ENCODE data around the gene BNIP1.
A peak's percentile ranks its signal among the peaks of the same experiment; 100 is the strongest.
"Not testable (repeated sequence)": the region's sequence is repeated elsewhere in the genome, so short reads cannot be mapped to it uniquely, and the experiment has no call there.

The BNIP1 gene

DNA sequence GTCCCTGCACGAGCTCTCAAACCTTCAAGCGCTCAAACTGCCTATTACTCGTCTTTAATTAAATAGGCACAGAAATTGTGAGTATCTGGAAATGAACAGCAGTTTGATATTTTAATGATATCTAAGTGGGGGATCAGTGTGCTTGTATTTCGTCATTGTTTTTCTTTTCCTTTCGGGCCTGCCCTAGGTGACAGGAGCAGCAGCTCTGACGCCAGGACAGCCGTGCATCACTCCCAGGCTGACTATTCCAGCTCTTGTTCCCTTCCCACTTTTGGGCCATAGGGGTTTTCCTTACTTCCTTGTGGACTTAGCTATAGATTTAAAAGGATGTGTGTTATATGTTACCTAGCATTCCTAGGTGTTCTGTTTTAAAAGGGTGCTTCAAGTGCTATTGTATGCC, 9.5 kb downstream of the BNIP1 start:
- Histone ChIP-seq H4K8ac (ENCODE audit: low read depth, low read length) (no peak overlapping the region), H2BK5ac (ENCODE audit: low read length) (no peak overlapping the region), H2AK5ac (ENCODE audit: low read depth, low read length) (no peak overlapping the region), H3K14ac (ENCODE audit: low read length) (no peak overlapping the region), H3K4me3 (ENCODE audit: low read length in 2 of 2) (no peak overlapping the region), H4K91ac (ENCODE audit: low read depth, low read length, poor library complexity) (no peak overlapping the region), H2BK120ac (ENCODE audit: low read depth, low read length) (no peak overlapping the region), H3K27ac (replicated peaks; ENCODE audit: low read length) (no peak overlapping the region), H3K18ac (ENCODE audit: low read length) (no peak overlapping the region), H3K27me3 (ENCODE audit: control insufficient read depth in 3 of 3, insufficient read depth in 3 of 3, low read depth in 1 of 3, low read length in 3 of 3) (no peaks in the 10 kb centered on the region), H3K9me3 (replicated peaks in 1 of 2; ENCODE audit: control insufficient read depth in 2 of 2, insufficient read depth in 1 of 2, low read depth in 1 of 2, low read length in 2 of 2) (no peaks in the 10 kb centered on the region), H3K4me2 (ENCODE audit: insufficient read depth, low read length, poor library complexity, severe bottlenecking) (no peak overlapping the region), H3K4me1 (ENCODE audit: control insufficient read depth in 2 of 2, insufficient read depth in 1 of 2, low read depth in 1 of 2, low read length in 2 of 2) (no peaks in the 10 kb centered on the region), H3K4ac (ENCODE audit: low read length) (no peak overlapping the region), H3K9ac (ENCODE audit: low read depth, low read length, poor library complexity) (no peak overlapping the region), H3K79me1 (ENCODE audit: low read depth, low read length) (no peaks in the 10 kb centered on the region), H3K36me3 (replicated peaks in 1 of 2; ENCODE audit: control insufficient read depth in 2 of 2, insufficient read depth in 2 of 2, low read length in 2 of 2) (peaks cover 3 to 54% of the 10 kb centered on the region in 2 donors), H2BK15ac (ENCODE audit: low read length) (no peak overlapping the region), H3K23ac (ENCODE audit: low read depth, low read length, poor library complexity) (no peak overlapping the region), H2AFZ (ENCODE audit: low read length) (no peak overlapping the region), H2BK12ac (ENCODE audit: low read length) (no peak overlapping the region)
- no peak for DNase-seq (ENCODE audit: low spot score)
- WGBS, 2 donors (ENCODE audit: extremely low coverage in 2 of 2, insufficient read length in 2 of 2, insufficient replicate concordance in 1 of 2) = no CpG with 5 or more reads among the region's 7 CpGs

DNA sequence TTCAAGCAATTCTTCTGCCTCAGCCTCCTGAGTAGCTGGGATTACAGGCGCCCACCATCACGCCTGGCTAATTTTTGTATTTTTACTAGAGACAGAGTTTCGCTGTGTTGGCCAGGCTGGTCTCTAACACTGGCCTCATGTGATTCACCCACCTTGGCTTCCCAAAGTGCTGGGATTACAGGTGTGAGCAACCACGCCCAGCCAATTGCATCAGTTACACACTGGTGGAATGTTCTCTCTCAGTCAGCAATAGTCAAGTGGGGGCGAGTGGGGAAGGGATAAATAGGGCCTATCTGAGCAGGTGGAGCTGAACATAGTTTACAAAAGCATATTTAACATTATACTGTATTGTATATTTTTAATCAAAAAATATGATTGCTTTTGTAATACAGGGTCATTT, 10.3 kb downstream of the BNIP1 start:
- H3K79me1 ChIP-seq (ENCODE audit: low read depth, low read length); H3K23ac ChIP-seq (ENCODE audit: low read depth, low read length, poor library complexity); H2BK15ac ChIP-seq (ENCODE audit: low read length); H3K9ac ChIP-seq (ENCODE audit: low read depth, low read length, poor library complexity); H2BK12ac ChIP-seq (ENCODE audit: low read length); H3K4ac ChIP-seq (ENCODE audit: low read length); DNase-seq (ENCODE audit: low spot score); H3K14ac ChIP-seq (ENCODE audit: low read length); H2BK120ac ChIP-seq (ENCODE audit: low read depth, low read length); H3K27ac ChIP-seq (replicated peaks; ENCODE audit: low read length); H4K91ac ChIP-seq (ENCODE audit: low read depth, low read length, poor library complexity); H2AFZ ChIP-seq (ENCODE audit: low read length); H3K4me1 ChIP-seq (ENCODE audit: control insufficient read depth in 2 of 2, insufficient read depth in 1 of 2, low read depth in 1 of 2, low read length in 2 of 2); H3K4me3 ChIP-seq (ENCODE audit: low read length in 2 of 2); H2AK5ac ChIP-seq (ENCODE audit: low read depth, low read length); H3K27me3 ChIP-seq (ENCODE audit: control insufficient read depth in 3 of 3, insufficient read depth in 3 of 3, low read depth in 1 of 3, low read length in 3 of 3); H3K18ac ChIP-seq (ENCODE audit: low read length); H3K4me2 ChIP-seq (ENCODE audit: insufficient read depth, low read length, poor library complexity, severe bottlenecking); H2BK5ac ChIP-seq (ENCODE audit: low read length); H3K9me3 ChIP-seq (replicated peaks in 1 of 2; ENCODE audit: control insufficient read depth in 2 of 2, insufficient read depth in 1 of 2, low read depth in 1 of 2, low read length in 2 of 2); H4K8ac ChIP-seq (ENCODE audit: low read depth, low read length): not testable (repeated sequence)
- no CpG with 5 or more reads among the region's 5 CpGs for WGBS, 2 donors (ENCODE audit: extremely low coverage in 2 of 2, insufficient read length in 2 of 2, insufficient replicate concordance in 1 of 2)
- peaks cover 3 to 51% of the 10 kb centered on the region in 2 donors for H3K36me3 ChIP-seq (replicated peaks in 1 of 2; ENCODE audit: control insufficient read depth in 2 of 2, insufficient read depth in 2 of 2, low read length in 2 of 2)

DNA sequence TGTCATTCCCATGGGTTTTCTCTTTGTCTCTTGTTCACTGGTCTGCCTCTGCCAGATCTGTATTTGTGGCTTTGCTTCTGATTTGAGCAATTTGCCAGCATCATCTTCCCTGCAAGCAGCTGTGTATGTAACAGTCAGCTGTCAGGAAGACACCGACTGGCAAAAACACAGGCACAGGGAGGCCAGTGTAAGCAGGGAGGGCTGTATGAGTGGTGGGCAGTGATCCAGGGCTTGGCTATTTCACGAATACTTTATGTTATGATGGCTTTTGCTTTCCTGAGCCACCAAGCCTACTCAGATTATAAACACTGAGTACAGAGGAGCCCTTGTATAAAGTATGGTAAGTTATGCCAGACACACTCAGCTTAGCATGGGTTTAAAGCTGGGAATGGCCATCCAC, 11.6 kb downstream of the BNIP1 start:
- H3K4me3 ChIP-seq (ENCODE audit: low read length in 2 of 2) = no peak overlapping the region
- H2BK120ac ChIP-seq (ENCODE audit: low read depth, low read length) = no peak overlapping the region
- no peak overlapping the region for H4K91ac ChIP-seq (ENCODE audit: low read depth, low read length, poor library complexity)
- H3K4ac ChIP-seq (ENCODE audit: low read length) = no peak overlapping the region
- no peaks in the 10 kb centered on the region for H3K9me3 ChIP-seq (replicated peaks in 1 of 2; ENCODE audit: control insufficient read depth in 2 of 2, insufficient read depth in 1 of 2, low read depth in 1 of 2, low read length in 2 of 2)
- H3K4me1 ChIP-seq (ENCODE audit: control insufficient read depth in 2 of 2, insufficient read depth in 1 of 2, low read depth in 1 of 2, low read length in 2 of 2) = no peaks in the 10 kb centered on the region
- H3K18ac ChIP-seq (ENCODE audit: low read length) = no peak overlapping the region
- no peak overlapping the region for H2AFZ ChIP-seq (ENCODE audit: low read length)
- H2BK5ac ChIP-seq (ENCODE audit: low read length) = no peak overlapping the region
- H3K27ac ChIP-seq (replicated peaks; ENCODE audit: low read length) = no peak overlapping the region
- H2BK12ac ChIP-seq (ENCODE audit: low read length) = no peak overlapping the region
- H3K27me3 ChIP-seq (ENCODE audit: control insufficient read depth in 3 of 3, insufficient read depth in 3 of 3, low read depth in 1 of 3, low read length in 3 of 3) = no peaks in the 10 kb centered on the region
- no peak overlapping the region for H3K14ac ChIP-seq (ENCODE audit: low read length)
- no peak overlapping the region for H3K23ac ChIP-seq (ENCODE audit: low read depth, low read length, poor library complexity)
- no peak for DNase-seq (ENCODE audit: low spot score)
- no CpG with 5 or more reads among the region's 2 CpGs for WGBS, 2 donors (ENCODE audit: extremely low coverage in 2 of 2, insufficient read length in 2 of 2, insufficient replicate concordance in 1 of 2)
- no peak overlapping the region for H2BK15ac ChIP-seq (ENCODE audit: low read length)
- H3K9ac ChIP-seq (ENCODE audit: low read depth, low read length, poor library complexity) = no peak overlapping the region
- H3K4me2 ChIP-seq (ENCODE audit: insufficient read depth, low read length, poor library complexity, severe bottlenecking) = no peak overlapping the region
- H3K36me3 ChIP-seq (replicated peaks in 1 of 2; ENCODE audit: control insufficient read depth in 2 of 2, insufficient read depth in 2 of 2, low read length in 2 of 2) = peaks cover 7 to 58% of the 10 kb centered on the region in 2 donors
- H3K79me1 ChIP-seq (ENCODE audit: low read depth, low read length) = no peaks in the 10 kb centered on the region
- no peak overlapping the region for H2AK5ac ChIP-seq (ENCODE audit: low read depth, low read length)
- H4K8ac ChIP-seq (ENCODE audit: low read depth, low read length) = no peak overlapping the region

DNA sequence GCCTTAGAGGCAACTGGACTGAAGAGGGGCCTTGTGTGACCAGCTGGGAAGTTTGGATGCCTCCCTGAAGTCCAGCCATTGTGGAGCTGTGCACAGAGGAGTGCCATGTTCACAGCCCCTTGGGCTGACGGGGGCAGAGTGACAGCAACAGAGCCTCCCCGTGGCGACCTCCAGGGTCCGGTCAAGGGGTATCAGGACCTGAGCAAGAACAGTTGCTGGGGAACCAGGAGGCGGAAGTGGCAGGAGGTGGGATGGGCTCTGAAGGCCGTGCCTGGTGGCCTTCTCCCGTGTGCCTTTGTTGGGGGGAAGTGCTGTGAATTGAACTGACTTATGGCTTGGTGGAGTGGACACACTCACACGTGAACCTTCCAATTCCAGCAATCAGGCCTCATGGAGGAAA, 14.0 kb downstream of the BNIP1 start:
- Histone ChIP-seq H3K9me3 (replicated peaks in 1 of 2; ENCODE audit: control insufficient read depth in 2 of 2, insufficient read depth in 1 of 2, low read depth in 1 of 2, low read length in 2 of 2) (no peaks in the 10 kb centered on the region), H3K4ac (ENCODE audit: low read length) (no peak overlapping the region), H2BK120ac (ENCODE audit: low read depth, low read length) (no peak overlapping the region), H2AK5ac (ENCODE audit: low read depth, low read length) (no peak overlapping the region), H2BK5ac (ENCODE audit: low read length) (no peak overlapping the region), H4K8ac (ENCODE audit: low read depth, low read length) (no peak overlapping the region), H3K14ac (ENCODE audit: low read length) (no peak overlapping the region), H2BK15ac (ENCODE audit: low read length) (no peak overlapping the region), H3K9ac (ENCODE audit: low read depth, low read length, poor library complexity) (peak overlapping the region; percentile 63), H3K4me3 (ENCODE audit: low read length in 2 of 2) (no peak overlapping the region), H3K4me1 (ENCODE audit: control insufficient read depth in 2 of 2, insufficient read depth in 1 of 2, low read depth in 1 of 2, low read length in 2 of 2) (no peaks in the 10 kb centered on the region), H3K27ac (replicated peaks; ENCODE audit: low read length) (no peak overlapping the region), H3K23ac (ENCODE audit: low read depth, low read length, poor library complexity) (no peak overlapping the region), H3K18ac (ENCODE audit: low read length) (no peak overlapping the region), H3K4me2 (ENCODE audit: insufficient read depth, low read length, poor library complexity, severe bottlenecking) (no peak overlapping the region), H3K27me3 (ENCODE audit: control insufficient read depth in 3 of 3, insufficient read depth in 3 of 3, low read depth in 1 of 3, low read length in 3 of 3) (no peaks in the 10 kb centered on the region), H4K91ac (ENCODE audit: low read depth, low read length, poor library complexity) (no peak overlapping the region), H2BK12ac (ENCODE audit: low read length) (no peak overlapping the region), H2AFZ (ENCODE audit: low read length) (no peak overlapping the region), H3K36me3 (replicated peaks in 1 of 2; ENCODE audit: control insufficient read depth in 2 of 2, insufficient read depth in 2 of 2, low read length in 2 of 2) (peaks cover 7 to 74% of the 10 kb centered on the region in 2 donors), H3K79me1 (ENCODE audit: low read depth, low read length) (peaks cover 2% of the 10 kb centered on the region)
- DNase-seq (ENCODE audit: low spot score) = no peak
- WGBS, 2 donors (ENCODE audit: extremely low coverage in 2 of 2, insufficient read length in 2 of 2, insufficient replicate concordance in 1 of 2) = no CpG with 5 or more reads among the region's 8 CpGs
